ENCODE results near the gene SLC26A11.
A peak's percentile ranks its signal among the peaks of the same experiment; 100 is the strongest.

Gene SLC26A11

GRCh38 chr17:80213643-80213975 lies 6.6 kb upstream of the SLC26A11 start:
- no peak for DNase-seq
- intact Hi-C loops (cut with DNase I) = no loop called here

- no peak for DNase-seq
- intact Hi-C loops (cut with DNase I) = no loop called here
Observed at GRCh38 chr17:80214012-80214877, 6.0 kb upstream of the SLC26A11 start.

- no peak for DNase-seq
- intact Hi-C loops (cut with DNase I) = no loop called here
Observed at GRCh38 chr17:80214878-80215210, 5.4 kb upstream of the SLC26A11 start.

GRCh38 chr17:80216473-80217456 lies 3.5 kb upstream of the SLC26A11 start:
- no peak for DNase-seq
- intact Hi-C loops (cut with DNase I) = no loop called here

- DNase-seq = no peak
- intact Hi-C loops (cut with DNase I) = no loop called here
Observed at GRCh38 chr17:80217703-80218362, 2.4 kb upstream of the SLC26A11 start.

GRCh38 chr17:80218391-80218790 lies 1.8 kb upstream of the SLC26A11 start:
- DNase-seq = no peak
- intact Hi-C loops (cut with DNase I) = no loop called here

- DNase-seq = peak in 24 of 42 donors; percentile 13 to 62 (median 35)
- intact Hi-C loops (cut with DNase I) = no loop called here
Observed at GRCh38 chr17:80219013-80219762, 1.0 kb upstream of the SLC26A11 start.

GRCh38 chr17:80219763-80220053 lies 519 bp upstream of the SLC26A11 start:
- no peak for DNase-seq
- intact Hi-C loops (cut with DNase I) = loop anchor here (2.0 kb wide), 1 partner anchor 73 kb away; the partner anchor contains the start of gene EIF4A3

- peak in 40 of 42 donors; percentile 13 to 79 (median 50) for DNase-seq
- intact Hi-C loops (cut with DNase I) = loop anchor here (2.0 kb wide), 1 partner anchor 74 kb away; the partner anchor contains the start of gene EIF4A3
Observed at GRCh38 chr17:80220736-80221215, 549 bp downstream of the SLC26A11 start.

GRCh38 chr17:80221351-80222105 lies 1.3 kb downstream of the SLC26A11 start:
- intact Hi-C loops (cut with DNase I) = loop anchor here (2.0 kb wide), 1 partner anchor 75 kb away; the partner anchor contains the start of gene EIF4A3

GRCh38 chr17:80222376-80223141 lies 2.3 kb downstream of the SLC26A11 start:
- DNase-seq = no peak
- intact Hi-C loops (cut with DNase I) = no loop called here

More at GRCh38 chr17:80221351-80222105, 1.3 kb downstream of the SLC26A11 start:
- no peak for DNase-seq

GRCh38 chr17:80223142-80223815 lies 3.1 kb downstream of the SLC26A11 start:
- intact Hi-C loops (cut with DNase I) = no loop called here
- DNase-seq = no peak

- DNase-seq = no peak
Observed at GRCh38 chr17:80223838-80224497, 3.7 kb downstream of the SLC26A11 start.

GRCh38 chr17:80224683-80225082 lies 4.5 kb downstream of the SLC26A11 start:
- intact Hi-C loops (cut with DNase I) = no loop called here
- no peak for DNase-seq

More at GRCh38 chr17:80223838-80224497, 3.7 kb downstream of the SLC26A11 start:
- intact Hi-C loops (cut with DNase I) = no loop called here

- intact Hi-C loops (cut with DNase I) = no loop called here
- no peak for DNase-seq
Observed at GRCh38 chr17:80225230-80225629, 5.0 kb downstream of the SLC26A11 start.

GRCh38 chr17:80227156-80227555 lies 6.9 kb downstream of the SLC26A11 start:
- DNase-seq = no peak
- intact Hi-C loops (cut with DNase I) = no loop called here
